Gastrocnemius medialis (tissue), 4 donors: Measurements from ENCODE around the gene TSNAXIP1.
"Not testable (repeated sequence)": the region's sequence is repeated elsewhere in the genome, so short reads cannot be mapped to it uniquely, and the experiment has no call there.

Source experiments
- CTCF ChIP-seq, 5 experiments: fragments of 450-650 bp in 3 of 5; fragments of 200-600 bp in 2 of 5; sonication (generic) in 2 of 5; IDR thresholded peaks in 4 of 5; conservative IDR thresholded peaks in 1 of 5; 1 replicate in 4 of 5; 2 replicates in 1 of 5; pipeline ENCODE4 v1.5.1; 2016 to 2019; ENCODE audit warnings: antibody characterized with exemption in 5 of 5, mild to moderate bottlenecking in 3 of 5, moderate library complexity in 3 of 5
- POLR2A ChIP-seq, 2 donors: fragments of 450-650 bp; IDR thresholded peaks; one replicate each; pipeline ENCODE4 v1.6.1; 2017; ENCODE audit warnings: antibody characterized with exemption in 2 of 2, mild to moderate bottlenecking in 2 of 2, moderate library complexity in 2 of 2

GRCh38 chr16:67837190-67837589 lies 30.5 kb downstream of the TSNAXIP1 start:
- not testable (repeated sequence) for TF ChIP-seq CTCF (IDR thresholded peaks at IDR 0.05 in 4 of 5, conservative IDR thresholded peaks at IDR 0.05 in 1 of 5); POLR2A (IDR thresholded peaks at IDR 0.05)
